ENCODE results near the gene RNF6. TPM values are rescaled to one million over a fixed set of nuclear protein-coding genes. Genes with fewer than 3 reads are reported as not detected.

The RNF6 gene
- total RNA-seq (2012; rRNA removed) = 22.3 and 26.9 TPM in 2 replicates

GRCh38 chr13:26221721-26222519 is at the start of gene RNF6:
Gene RNF6, minus strand, starts transcription at chr13:26222314. Its CDS starts 2,665 bp downstream, at chr13:26219649.
- Histone ChIP-seq H3K4me3 (ENCODE audit: low read length) (peak within 1 kb of the TSS; percentile 83), H3K9ac (ENCODE audit: low read depth, low read length) (peak within 1 kb of the TSS; percentile 96), H3K36me3 (ENCODE audit: insufficient read depth, low read length) (peaks cover 30% of the 10 kb centered on the region)

GRCh38 chr13:26270707-26271106 is 48.6 kb upstream of the RNF6 start:
- Histone ChIP-seq H3K4me3 (ENCODE audit: low read length) (no peak overlapping the region), H3K4me1 (ENCODE audit: control insufficient read depth, insufficient read depth, low read length) (no peaks in the 10 kb centered on the region), H3K4me2 (ENCODE audit: low read length) (no peak overlapping the region), H3K9ac (ENCODE audit: low read depth, low read length) (no peak overlapping the region), H3K9me3 (replicated peaks; ENCODE audit: low read length) (no peaks in the 10 kb centered on the region), H3K27me3 (ENCODE audit: control insufficient read depth, insufficient read depth, low read length) (no peaks in the 10 kb centered on the region), H3K36me3 (ENCODE audit: insufficient read depth, low read length) (no peaks in the 10 kb centered on the region)

More at GRCh38 chr13:26221721-26222519, at the start of gene RNF6:
- no peaks in the 10 kb centered on the region for H3K9me3 ChIP-seq (replicated peaks; ENCODE audit: low read length)
- H3K4me2 ChIP-seq (ENCODE audit: low read length) = peak within 1 kb of the TSS; percentile 80
- H3K27me3 ChIP-seq (ENCODE audit: control insufficient read depth, insufficient read depth, low read length) = peaks cover 5% of the 10 kb centered on the region
- H3K4me1 ChIP-seq (ENCODE audit: control insufficient read depth, insufficient read depth, low read length) = peaks cover 17% of the 10 kb centered on the region

DNA sequence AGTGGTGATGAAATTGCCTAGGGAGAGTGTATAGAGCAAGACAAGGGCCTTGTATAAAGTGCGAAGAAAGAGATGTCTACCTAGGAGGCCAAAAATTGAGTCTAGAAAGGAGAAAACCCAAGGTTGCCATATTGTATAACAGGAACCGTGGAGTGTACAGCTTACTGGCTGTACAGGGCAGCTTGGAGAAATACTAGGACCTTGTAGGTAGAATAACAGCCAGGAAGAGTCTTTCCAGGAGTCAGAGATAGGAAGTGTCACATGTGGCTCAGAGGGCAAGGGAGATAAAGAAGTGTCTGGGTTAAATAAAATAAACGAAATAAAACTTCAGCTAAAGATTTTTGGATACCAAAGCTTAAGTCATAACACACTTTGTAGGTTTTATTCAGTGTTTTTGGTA is 44.2 kb upstream of the RNF6 start:
- Histone ChIP-seq H3K4me1 (ENCODE audit: control insufficient read depth, insufficient read depth, low read length) (no peaks in the 10 kb centered on the region), H3K36me3 (ENCODE audit: insufficient read depth, low read length) (no peaks in the 10 kb centered on the region), H3K9me3 (replicated peaks; ENCODE audit: low read length) (no peaks in the 10 kb centered on the region), H3K9ac (ENCODE audit: low read depth, low read length) (no peak overlapping the region), H3K4me3 (ENCODE audit: low read length) (no peak overlapping the region), H3K4me2 (ENCODE audit: low read length) (no peak overlapping the region), H3K27me3 (ENCODE audit: control insufficient read depth, insufficient read depth, low read length) (no peaks in the 10 kb centered on the region)

- no peak overlapping the region for H3K9ac ChIP-seq (ENCODE audit: low read depth, low read length)
- H3K4me1 ChIP-seq (ENCODE audit: control insufficient read depth, insufficient read depth, low read length) = no peaks in the 10 kb centered on the region
- H3K36me3 ChIP-seq (ENCODE audit: insufficient read depth, low read length) = no peaks in the 10 kb centered on the region
- no peak overlapping the region for H3K4me3 ChIP-seq (ENCODE audit: low read length)
- no peaks in the 10 kb centered on the region for H3K27me3 ChIP-seq (ENCODE audit: control insufficient read depth, insufficient read depth, low read length)
- no peak overlapping the region for H3K4me2 ChIP-seq (ENCODE audit: low read length)
- no peaks in the 10 kb centered on the region for H3K9me3 ChIP-seq (replicated peaks; ENCODE audit: low read length)
Measured at GRCh38 chr13:26262156-26262555, 40.0 kb upstream of the RNF6 start.

DNA sequence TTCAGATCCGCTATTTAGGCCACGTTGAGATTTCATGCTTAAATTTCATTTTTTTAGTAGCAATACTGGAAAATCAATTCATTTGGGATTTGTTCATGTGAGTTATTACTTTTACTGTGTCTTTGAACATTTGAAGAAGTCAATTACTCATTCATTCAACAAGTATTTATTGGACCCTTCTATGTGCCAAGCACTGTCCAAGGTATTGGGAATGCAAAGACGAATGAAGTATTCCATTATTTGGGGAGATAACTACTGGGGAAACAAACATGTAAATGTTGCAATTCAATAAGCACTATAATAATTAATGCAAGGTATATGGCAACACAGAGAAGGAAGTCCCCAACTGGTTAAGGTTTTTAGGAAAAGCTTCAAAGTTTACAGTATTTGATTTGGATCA is 37.5 kb upstream of the RNF6 start:
- Histone ChIP-seq H3K4me2 (ENCODE audit: low read length) (no peak overlapping the region), H3K36me3 (ENCODE audit: insufficient read depth, low read length) (no peaks in the 10 kb centered on the region), H3K9ac (ENCODE audit: low read depth, low read length) (no peak overlapping the region), H3K4me3 (ENCODE audit: low read length) (no peak overlapping the region), H3K4me1 (ENCODE audit: control insufficient read depth, insufficient read depth, low read length) (peaks cover 10% of the 10 kb centered on the region), H3K27me3 (ENCODE audit: control insufficient read depth, insufficient read depth, low read length) (no peaks in the 10 kb centered on the region), H3K9me3 (replicated peaks; ENCODE audit: low read length) (no peaks in the 10 kb centered on the region)

DNA sequence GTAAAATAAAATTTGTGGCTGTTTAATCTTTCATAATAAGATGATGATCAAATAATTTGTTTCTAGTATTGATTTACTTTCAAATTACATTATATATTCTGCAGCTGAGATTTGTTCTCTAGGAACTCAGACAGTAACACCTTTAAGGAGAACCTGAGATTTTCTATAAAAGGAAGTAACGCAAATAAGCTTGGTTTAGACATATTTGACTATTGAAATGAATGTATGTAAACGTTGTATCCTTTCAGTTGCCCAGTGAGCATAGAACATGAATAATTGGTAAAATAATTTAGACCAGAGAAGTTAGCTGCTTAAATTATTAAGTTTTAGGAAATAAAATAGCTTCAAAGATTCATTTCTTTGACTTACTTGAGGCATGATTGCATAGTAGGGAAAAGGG is 34.9 kb upstream of the RNF6 start:
- Histone ChIP-seq H3K27me3 (ENCODE audit: control insufficient read depth, insufficient read depth, low read length) (no peaks in the 10 kb centered on the region), H3K4me1 (ENCODE audit: control insufficient read depth, insufficient read depth, low read length) (peaks cover 10% of the 10 kb centered on the region), H3K36me3 (ENCODE audit: insufficient read depth, low read length) (no peaks in the 10 kb centered on the region), H3K9me3 (replicated peaks; ENCODE audit: low read length) (no peaks in the 10 kb centered on the region), H3K9ac (ENCODE audit: low read depth, low read length) (no peak overlapping the region), H3K4me3 (ENCODE audit: low read length) (no peak overlapping the region), H3K4me2 (ENCODE audit: low read length) (peak overlapping the region; percentile 96)

GRCh38 chr13:26255691-26256277 is 33.7 kb upstream of the RNF6 start:
- Histone ChIP-seq H3K9ac (ENCODE audit: low read depth, low read length) (peak overlapping the region; percentile 83), H3K4me3 (ENCODE audit: low read length) (peak overlapping the region; percentile 96), H3K4me1 (ENCODE audit: control insufficient read depth, insufficient read depth, low read length) (peaks cover 10% of the 10 kb centered on the region), H3K4me2 (ENCODE audit: low read length) (peak overlapping the region; percentile 96), H3K36me3 (ENCODE audit: insufficient read depth, low read length) (no peaks in the 10 kb centered on the region), H3K27me3 (ENCODE audit: control insufficient read depth, insufficient read depth, low read length) (no peaks in the 10 kb centered on the region), H3K9me3 (replicated peaks; ENCODE audit: low read length) (no peaks in the 10 kb centered on the region)

GRCh38 chr13:26255115-26255514 is 33.0 kb upstream of the RNF6 start:
- H3K4me1 ChIP-seq (ENCODE audit: control insufficient read depth, insufficient read depth, low read length) = peaks cover 10% of the 10 kb centered on the region
- H3K27me3 ChIP-seq (ENCODE audit: control insufficient read depth, insufficient read depth, low read length) = peaks cover 4% of the 10 kb centered on the region
- H3K9ac ChIP-seq (ENCODE audit: low read depth, low read length) = peak overlapping the region; percentile 83
- H3K36me3 ChIP-seq (ENCODE audit: insufficient read depth, low read length) = no peaks in the 10 kb centered on the region
- H3K9me3 ChIP-seq (replicated peaks; ENCODE audit: low read length) = no peaks in the 10 kb centered on the region
- H3K4me2 ChIP-seq (ENCODE audit: low read length) = peak overlapping the region; percentile 96
- peak overlapping the region; percentile 96 for H3K4me3 ChIP-seq (ENCODE audit: low read length)

GRCh38 chr13:26254583-26255111 is 32.5 kb upstream of the RNF6 start:
- Histone ChIP-seq H3K4me1 (ENCODE audit: control insufficient read depth, insufficient read depth, low read length) (peaks cover 10% of the 10 kb centered on the region), H3K9me3 (replicated peaks; ENCODE audit: low read length) (no peaks in the 10 kb centered on the region), H3K4me2 (ENCODE audit: low read length) (peak overlapping the region; percentile 96), H3K4me3 (ENCODE audit: low read length) (peak overlapping the region; percentile 96), H3K36me3 (ENCODE audit: insufficient read depth, low read length) (no peaks in the 10 kb centered on the region), H3K27me3 (ENCODE audit: control insufficient read depth, insufficient read depth, low read length) (peaks cover 7% of the 10 kb centered on the region), H3K9ac (ENCODE audit: low read depth, low read length) (peak overlapping the region; percentile 83)

DNA sequence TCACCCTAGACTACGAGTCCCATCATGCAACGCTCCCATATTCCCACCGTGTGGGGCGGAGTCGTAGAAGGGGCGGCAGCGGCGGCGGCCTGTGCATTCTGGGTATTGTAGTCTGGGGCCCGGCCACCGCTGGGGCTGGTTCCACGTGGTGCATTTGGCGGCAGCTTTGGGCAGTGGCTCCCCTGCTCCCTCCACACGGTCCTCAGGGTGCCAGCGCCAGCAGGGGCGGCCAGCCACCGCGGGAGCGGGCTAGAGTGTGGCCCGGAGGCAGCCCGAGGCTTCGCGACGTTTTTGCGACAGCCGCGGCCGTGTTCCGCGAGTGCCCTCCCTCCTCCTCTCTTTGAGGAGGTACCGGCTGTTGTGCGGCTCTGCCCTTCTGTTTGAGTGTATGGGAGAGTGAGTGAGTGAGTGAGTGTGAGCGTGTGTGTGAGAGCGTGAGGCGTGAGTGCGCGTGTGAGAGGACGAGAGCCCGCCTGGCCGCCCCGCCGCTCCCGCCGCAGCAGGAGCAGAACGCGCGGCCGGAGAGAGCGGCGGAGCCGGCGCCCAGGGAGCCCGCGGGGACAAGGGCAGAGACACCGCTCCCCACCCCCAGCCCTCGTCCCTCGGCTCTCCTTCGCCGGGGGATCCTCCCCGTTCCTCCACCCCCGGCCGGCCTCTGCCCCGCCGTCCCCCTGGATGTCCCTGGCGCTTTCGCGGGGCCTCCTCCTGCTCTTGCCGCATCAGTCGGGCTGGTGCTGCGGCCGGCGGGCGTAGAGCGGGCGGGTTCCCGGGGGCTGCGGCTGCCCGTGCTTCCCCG is 31.9 kb upstream of the RNF6 start, which contains the start of gene CDK8:
CDK8 (plus strand) TSS at position 343 of the 796 bp plus-strand sequence. CDS start 513 bp downstream, outside the sequence.
- peak within 1 kb of the TSS; percentile 83 for H3K9ac ChIP-seq (ENCODE audit: low read depth, low read length)
- H3K4me2 ChIP-seq (ENCODE audit: low read length) = peak within 1 kb of the TSS; percentile 96
- H3K36me3 ChIP-seq (ENCODE audit: insufficient read depth, low read length) = no peaks in the 10 kb centered on the region
- H3K27me3 ChIP-seq (ENCODE audit: control insufficient read depth, insufficient read depth, low read length) = peaks cover 10% of the 10 kb centered on the region
- peaks cover 10% of the 10 kb centered on the region for H3K4me1 ChIP-seq (ENCODE audit: control insufficient read depth, insufficient read depth, low read length)
- H3K9me3 ChIP-seq (replicated peaks; ENCODE audit: low read length) = no peaks in the 10 kb centered on the region
- peak within 1 kb of the TSS; percentile 96 for H3K4me3 ChIP-seq (ENCODE audit: low read length)

GRCh38 chr13:26253262-26253786 is 31.2 kb upstream of the RNF6 start:
- Histone ChIP-seq H3K9ac (ENCODE audit: low read depth, low read length) (peak overlapping the region; percentile 83), H3K4me3 (ENCODE audit: low read length) (peak overlapping the region; percentile 96), H3K9me3 (replicated peaks; ENCODE audit: low read length) (no peaks in the 10 kb centered on the region), H3K4me2 (ENCODE audit: low read length) (peak overlapping the region; percentile 96), H3K36me3 (ENCODE audit: insufficient read depth, low read length) (no peaks in the 10 kb centered on the region), H3K27me3 (ENCODE audit: control insufficient read depth, insufficient read depth, low read length) (peaks cover 16% of the 10 kb centered on the region), H3K4me1 (ENCODE audit: control insufficient read depth, insufficient read depth, low read length) (peaks cover 10% of the 10 kb centered on the region)

Data from skeletal muscle satellite cell (primary cell).